Measurements from ENCODE around the gene SMIM38.
"Not testable (repeated sequence)": the region's sequence is repeated elsewhere in the genome, so short reads cannot be mapped to it uniquely, and the experiment has no call there.

GRCh38 chr11:69149338-69150045 is 6.2 kb upstream of the SMIM38 start:
- TF ChIP-seq, protein P1, sequence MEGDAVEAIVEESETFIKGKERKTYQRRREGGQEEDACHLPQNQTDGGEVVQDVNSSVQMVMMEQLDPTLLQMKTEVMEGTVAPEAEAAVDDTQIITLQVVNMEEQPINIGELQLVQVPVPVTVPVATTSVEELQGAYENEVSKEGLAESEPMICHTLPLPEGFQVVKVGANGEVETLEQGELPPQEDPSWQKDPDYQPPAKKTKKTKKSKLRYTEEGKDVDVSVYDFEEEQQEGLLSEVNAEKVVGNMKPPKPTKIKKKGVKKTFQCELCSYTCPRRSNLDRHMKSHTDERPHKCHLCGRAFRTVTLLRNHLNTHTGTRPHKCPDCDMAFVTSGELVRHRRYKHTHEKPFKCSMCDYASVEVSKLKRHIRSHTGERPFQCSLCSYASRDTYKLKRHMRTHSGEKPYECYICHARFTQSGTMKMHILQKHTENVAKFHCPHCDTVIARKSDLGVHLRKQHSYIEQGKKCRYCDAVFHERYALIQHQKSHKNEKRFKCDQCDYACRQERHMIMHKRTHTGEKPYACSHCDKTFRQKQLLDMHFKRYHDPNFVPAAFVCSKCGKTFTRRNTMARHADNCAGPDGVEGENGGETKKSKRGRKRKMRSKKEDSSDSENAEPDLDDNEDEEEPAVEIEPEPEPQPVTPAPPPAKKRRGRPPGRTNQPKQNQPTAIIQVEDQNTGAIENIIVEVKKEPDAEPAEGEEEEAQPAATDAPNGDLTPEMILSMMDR (IDR thresholded peaks at IDR 0.05) = not testable (repeated sequence)
- TF ChIP-seq POLR2A (IDR thresholded peaks at IDR 0.05) = not testable (repeated sequence)
